HepG2 (cell line): Measurements from ENCODE around the gene PPP1R27. TPM values are rescaled to one million over a fixed set of nuclear protein-coding genes. Genes with fewer than 3 reads are reported as not detected.
A peak's percentile ranks its signal among the peaks of the same experiment; 100 is the strongest.

ENCODE experiments used
- ATAD3A ChIP-seq: sonication (generic); formaldehyde crosslinking; IDR thresholded peaks from 2 replicates; pipeline ENCODE4 v1.4.0; 2020; ENCODE audit warnings: missing genetic modification reagents
- ATF5 ChIP-seq: sonication (generic); formaldehyde crosslinking; IDR thresholded peaks from 2 replicates; pipeline ENCODE4 v1.4.0; 2020; ENCODE audit warnings: mild to moderate bottlenecking, low read depth, missing genetic modification reagents
- CAMTA2 ChIP-seq: sonication (generic); formaldehyde crosslinking; IDR thresholded peaks from 2 replicates; pipeline ENCODE4 v1.4.0; 2020; ENCODE audit warnings: mild to moderate bottlenecking, missing genetic modification reagents, borderline replicate concordance
- DMTF1 ChIP-seq: sonication (generic); formaldehyde crosslinking; IDR thresholded peaks from 2 replicates; pipeline ENCODE4 v1.4.0; 2020; ENCODE audit warnings: mild to moderate bottlenecking, missing genetic modification reagents
- EED ChIP-seq: sonication (generic); formaldehyde crosslinking; IDR thresholded peaks from 2 replicates; pipeline ENCODE4 v1.5.0; 2020; ENCODE audit warnings: mild to moderate bottlenecking, missing genetic modification reagents
- FOXM1 ChIP-seq: sonication (generic); formaldehyde crosslinking; IDR thresholded peaks from 2 replicates; pipeline ENCODE4 v1.5.0; 2020; ENCODE audit warnings: missing genetic modification reagents
- KAT7 ChIP-seq: IDR thresholded peaks from 2 replicates; pipeline ENCODE4 v1.6.1; 2018; ENCODE audit warnings: borderline replicate concordance, missing compliant biosample characterization
- KMT2A ChIP-seq: sonication (generic); formaldehyde crosslinking; IDR thresholded peaks from 2 replicates; pipeline ENCODE4 v1.4.0; 2020; ENCODE audit warnings: missing genetic modification reagents
- MXD4 ChIP-seq: IDR thresholded peaks from 2 replicates; pipeline ENCODE4 v1.6.1; 2016; ENCODE audit warnings: mild to moderate bottlenecking, missing biosample characterization, missing genetic modification reagents
- PHF5A ChIP-seq: IDR thresholded peaks from one replicate; pipeline ENCODE4 v1.6.1; 2018; ENCODE audit warnings: low read depth, missing genetic modification reagents; ENCODE audit not compliant: unreplicated experiment
- SETDB1 ChIP-seq: sonication (generic); formaldehyde crosslinking; IDR thresholded peaks from 2 replicates; pipeline ENCODE4 v1.5.1; 2020; ENCODE audit warnings: missing genetic modification reagents, mild to moderate bottlenecking, borderline replicate concordance
- SRY ChIP-seq: sonication (generic); formaldehyde crosslinking; IDR thresholded peaks from 2 replicates; pipeline ENCODE4 v1.8.0; 2022; ENCODE audit warnings: mild to moderate bottlenecking, missing genetic modification reagents
- TFAP4 ChIP-seq: sonication (generic); IDR thresholded peaks from 2 replicates; pipeline ENCODE4 v1.6.1; 2016; ENCODE audit warnings: low read depth, borderline replicate concordance
- ZFYVE20 ChIP-seq: sonication (generic); formaldehyde crosslinking; IDR thresholded peaks from 2 replicates; pipeline ENCODE4 v1.8.0; 2023; ENCODE audit warnings: low read depth, mild to moderate bottlenecking, moderate library complexity, missing genetic modification reagents, borderline replicate concordance
- ZNF281 ChIP-seq: sonication (generic); formaldehyde crosslinking; IDR thresholded peaks from 2 replicates; pipeline ENCODE4 v1.4.0; 2020; ENCODE audit warnings: missing genetic modification reagents, borderline replicate concordance
- ZNF33A ChIP-seq: sonication (generic); formaldehyde crosslinking; IDR thresholded peaks from 2 replicates; pipeline ENCODE4 v1.5.1; 2020; ENCODE audit warnings: missing genetic modification reagents, mild to moderate bottlenecking, moderate library complexity, borderline replicate concordance
- ZNF746 ChIP-seq: sonication (generic); formaldehyde crosslinking; IDR thresholded peaks from 2 replicates; pipeline ENCODE4 v1.8.0; 2022; ENCODE audit warnings: mild to moderate bottlenecking, missing genetic modification reagents
- ZNF770 ChIP-seq: sonication (generic); formaldehyde crosslinking; IDR thresholded peaks from 2 replicates; pipeline ENCODE4 v1.5.0; 2020; ENCODE audit warnings: mild to moderate bottlenecking, missing genetic modification reagents
- polyA plus RNA-seq, 8 experiments: library from polyadenylated mRNA; depleted of rRNA in 3 of 8; stranded (reverse) in 7 of 8; unstranded in 1 of 8; fragments of >200 nt; fragmentation: Illumina TruSeq in 4 of 8; extraction: Trizol in 4 of 8; gene quantifications; 2 replicates each; pipeline versions ENCODE4 v1.2.1 to v1.2.3, GENCODE V29; 2011 to 2016; ENCODE audit warnings: low read depth in 4 of 8, missing spikeins in 1 of 8, mixed read lengths in 1 of 8; ENCODE audit not compliant: insufficient read depth in 1 of 8
- total RNA-seq, 5 experiments: library from RNA; depleted of rRNA; stranded (reverse); fragments of >200 nt; fragmentation: Illumina TruSeq; extraction: Trizol; gene quantifications; 2 replicates each; pipeline ENCODE4 v1.2.3, GENCODE V29; 2016; ENCODE audit warnings: low read depth in 1 of 5

The PPP1R27 gene
- total and polyA plus RNA-seq, 2 of the 13 experiments (the other 11 are each of a cell fraction or from before 2014, with no cell fraction given): 0.17 to 1.00 TPM

GRCh38 chr17:81871387-81872230 lies 36.8 kb upstream of the PPP1R27 start (continued):
- TF ChIP-seq DMTF1 (CRISPR knock-in tag): peak; percentile 82; the same call in 1 of the 2 replicates
- no peak for TF ChIP-seq SETDB1 (CRISPR knock-in tag)
- TF ChIP-seq FOXM1 (CRISPR knock-in tag): no peak; the same call in 1 of the 2 replicates
- peak; percentile 98 for TF ChIP-seq CAMTA2 (CRISPR knock-in tag)
- TF ChIP-seq ZNF746 (CRISPR knock-in tag): peak; percentile 69; the same call in 1 of the 2 replicates
- TF ChIP-seq PHF5A (CRISPR knock-in tag): peak; percentile 17
- peak; percentile 68; the same call in 1 of the 2 replicates for TF ChIP-seq ZFYVE20 (CRISPR knock-in tag)
- peak; percentile 83 for TF ChIP-seq KMT2A (CRISPR knock-in tag)
- TF ChIP-seq EED (CRISPR knock-in tag): no peak
- peak; percentile 64 for TF ChIP-seq ZNF281 (CRISPR knock-in tag)
- TF ChIP-seq KAT7 (CRISPR knock-in tag): peak; percentile 79; the same call in 1 of the 2 replicates
- no peak for TF ChIP-seq ATF5
- peak; percentile 9; the same call in 1 of the 2 replicates for TF ChIP-seq TFAP4
- peak; percentile 95 for TF ChIP-seq MXD4 (CRISPR knock-in tag)
- no peak for TF ChIP-seq ATAD3A (CRISPR knock-in tag)
- no peak for TF ChIP-seq ZNF33A
- peak; percentile 71; the same call in 1 of the 2 replicates for TF ChIP-seq ZNF770 (CRISPR knock-in tag)
- TF ChIP-seq SRY (CRISPR knock-in tag): peak; percentile 99
